Neural progenitor cell (in vitro differentiated cells): Measurements from ENCODE around the gene NPR3. TPM values are rescaled to one million over a fixed set of nuclear protein-coding genes. Genes with fewer than 3 reads are reported as not detected.

Experiments used
- DNase-seq: peaks from one replicate; pipeline ENCODE4 v3.0.0-alpha.2; 2016; ENCODE audit warnings: low spot score
- H2AFZ ChIP-seq: fragments of 200-600 bp; sonication (generic); replicated peaks from 2 replicates; pipeline ENCODE4 v1.6.1; 2016; ENCODE audit warnings: antibody characterized with exemption
- H3F3A ChIP-seq: fragments of 200-600 bp; sonication (generic); 2 replicates; pipeline ENCODE4 v1.6.1; 2016; ENCODE audit warnings: antibody characterized with exemption, low read depth
- H3K27ac ChIP-seq: fragments of 200-600 bp; sonication (generic); 2 replicates; pipeline ENCODE4 v1.5.1; 2016; ENCODE audit warnings: mild to moderate bottlenecking
- H3K27me3 ChIP-seq: fragments of 200-600 bp; sonication (generic); 2 replicates; pipeline ENCODE4 v1.6.1; 2016; ENCODE audit warnings: mild to moderate bottlenecking, moderate library complexity
- H3K36me3 ChIP-seq: fragments of 200-600 bp; sonication (generic); 2 replicates; pipeline ENCODE4 v1.5.1; 2016
- H3K4me1 ChIP-seq: fragments of 200-600 bp; sonication (generic); 2 replicates; pipeline ENCODE4 v1.6.1; 2016; ENCODE audit warnings: mixed run types
- H3K4me2 ChIP-seq: fragments of 200-600 bp; sonication (generic); 2 replicates; pipeline ENCODE4 v1.6.1; 2016
- H3K4me3 ChIP-seq: fragments of 200-600 bp; sonication (generic); 2 replicates; pipeline ENCODE4 v1.5.1; 2016
- H3K79me2 ChIP-seq: fragments of 200-600 bp; sonication (generic); 2 replicates; pipeline ENCODE4 v1.6.1; 2016; ENCODE audit warnings: low read depth
- H3K9ac ChIP-seq: fragments of 200-600 bp; sonication (generic); 2 replicates; pipeline ENCODE4 v1.6.1; 2016
- H3K9me3 ChIP-seq: fragments of 200-600 bp; sonication (generic); 2 replicates; pipeline ENCODE4 v1.5.1; 2016; ENCODE audit warnings: low read depth
- H4K20me1 ChIP-seq: fragments of 200-600 bp; sonication (generic); 2 replicates; pipeline ENCODE4 v1.6.1; 2016; ENCODE audit warnings: low read depth
- H3K27ac Mint-ChIP-seq: 3 replicates; pipeline ENCODE4 v1.8.0; 2021; ENCODE audit warnings: mixed read lengths
- H3K27me3 Mint-ChIP-seq: 2 replicates; pipeline ENCODE4 v1.8.0; 2022; ENCODE audit warnings: low read depth, mild to moderate bottlenecking, inconsistent platforms, moderate library complexity, mixed read lengths; ENCODE audit not compliant: insufficient read depth
- H3K36me3 Mint-ChIP-seq: 3 replicates; pipeline ENCODE4 v1.8.0; 2021; ENCODE audit warnings: mixed read lengths
- H3K4me1 Mint-ChIP-seq: 3 replicates; pipeline ENCODE4 v1.8.0; 2021; ENCODE audit warnings: mixed read lengths
- H3K4me3 Mint-ChIP-seq: 3 replicates; pipeline ENCODE4 v1.8.0; 2021; ENCODE audit warnings: mild to moderate bottlenecking, moderate library complexity, mixed read lengths
- H3K9me3 Mint-ChIP-seq: 3 replicates; pipeline ENCODE4 v1.8.0; 2020; ENCODE audit warnings: mixed read lengths
- EZH2 ChIP-seq: fragments of 200-600 bp; sonication (generic); IDR thresholded peaks from 2 replicates; pipeline ENCODE4 v1.6.1; 2017; ENCODE audit warnings: antibody characterized with exemption, mild to moderate bottlenecking, moderate library complexity
- EZH2phosphoT487 ChIP-seq: fragments of 200-600 bp; sonication (generic); IDR thresholded peaks from 2 replicates; pipeline ENCODE4 v1.6.1; 2017; ENCODE audit warnings: antibody characterized with exemption
- total RNA-seq: library from RNA; depleted of rRNA; stranded (reverse); fragments of >200 nt; gene quantifications from 2 replicates; pipeline ENCODE4 v1.2.3, GENCODE V29; 2015; ENCODE audit warnings: low replicate concordance
- TF ChIP-seq, protein P1 (sequence below): fragments of 200-600 bp; sonication (generic); IDR thresholded peaks from 2 replicates; pipeline ENCODE4 v1.5.1; 2017; ENCODE audit warnings: antibody characterized with exemption, mild to moderate bottlenecking

The NPR3 gene
- total RNA-seq, 1 donor from 2014 or later, result not detected

DNA sequence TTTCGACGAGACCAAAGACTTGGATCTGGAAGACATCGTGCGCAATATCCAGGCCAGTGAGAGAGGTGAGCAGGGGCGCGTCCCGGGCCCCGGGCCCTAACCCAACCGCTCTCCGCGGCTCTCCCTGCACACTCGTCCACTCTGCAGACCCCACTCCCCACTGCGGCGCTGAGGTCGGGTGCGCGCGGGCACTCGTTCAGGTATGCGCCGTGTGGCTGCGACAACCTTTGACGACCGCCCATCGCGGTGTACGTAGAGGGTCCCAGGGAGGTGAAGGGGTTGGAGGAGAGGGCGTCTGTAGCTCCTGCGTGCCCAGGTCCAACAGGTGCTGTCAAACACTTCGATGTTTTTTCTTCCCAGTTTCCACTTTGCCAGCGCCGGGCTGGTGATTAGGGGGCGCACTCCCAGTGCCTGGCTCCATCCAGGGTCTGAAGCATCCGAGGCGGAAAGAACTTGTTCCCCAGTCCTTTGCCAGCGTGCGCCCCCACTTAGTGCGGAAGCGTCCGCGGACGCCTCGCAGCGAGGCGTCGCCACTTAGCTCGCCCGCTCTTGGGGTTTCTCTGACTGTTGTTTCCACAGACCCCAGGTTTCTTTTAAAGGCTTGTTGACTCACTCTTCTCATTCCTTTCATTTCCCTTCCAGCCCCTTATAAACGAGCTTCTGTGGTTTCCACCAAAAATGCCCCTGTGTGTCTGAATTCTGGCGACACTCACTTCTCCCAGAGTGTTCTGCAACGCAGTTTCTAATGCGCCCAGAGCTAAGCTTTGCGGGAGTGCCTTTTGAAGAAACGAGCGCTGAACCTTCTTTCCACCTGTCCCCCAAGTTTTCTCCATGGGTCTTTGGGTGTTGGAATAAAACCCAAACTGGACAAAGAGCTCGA is 1.6 kb downstream of the NPR3 start:
- H3K9ac ChIP-seq, result no peak overlapping the region
- H3K27ac ChIP-seq, result no peak overlapping the region
- Mint-ChIP-seq H3K36me3 (no peaks in the 10 kb centered on the region), H3K4me1 (peaks cover 14% of the 10 kb centered on the region), H3K9me3 (no peaks in the 10 kb centered on the region), H3K27me3 (peaks cover 58% of the 10 kb centered on the region), H3K27ac (no peak overlapping the region), H3K4me3 (peak overlapping the region; percentile 71)
- no peaks in the 10 kb centered on the region for H3K79me2 ChIP-seq
- peak overlapping the region; percentile 53 for H3K4me3 ChIP-seq
- peaks cover 9% of the 10 kb centered on the region for H3F3A ChIP-seq
- peak; percentile 61 for DNase-seq
- H3K9me3 ChIP-seq, result no peaks in the 10 kb centered on the region
- peaks cover 13% of the 10 kb centered on the region for H4K20me1 ChIP-seq
- peak overlapping the region; percentile 94 for H2AFZ ChIP-seq
- H3K27me3 ChIP-seq, result peaks cover 90% of the 10 kb centered on the region
- peak overlapping the region; percentile 93 for H3K4me2 ChIP-seq
- peaks cover 43% of the 10 kb centered on the region for H3K4me1 ChIP-seq
- peak; percentile 96 for TF ChIP-seq EZH2phosphoT487
- TF ChIP-seq, protein P1, sequence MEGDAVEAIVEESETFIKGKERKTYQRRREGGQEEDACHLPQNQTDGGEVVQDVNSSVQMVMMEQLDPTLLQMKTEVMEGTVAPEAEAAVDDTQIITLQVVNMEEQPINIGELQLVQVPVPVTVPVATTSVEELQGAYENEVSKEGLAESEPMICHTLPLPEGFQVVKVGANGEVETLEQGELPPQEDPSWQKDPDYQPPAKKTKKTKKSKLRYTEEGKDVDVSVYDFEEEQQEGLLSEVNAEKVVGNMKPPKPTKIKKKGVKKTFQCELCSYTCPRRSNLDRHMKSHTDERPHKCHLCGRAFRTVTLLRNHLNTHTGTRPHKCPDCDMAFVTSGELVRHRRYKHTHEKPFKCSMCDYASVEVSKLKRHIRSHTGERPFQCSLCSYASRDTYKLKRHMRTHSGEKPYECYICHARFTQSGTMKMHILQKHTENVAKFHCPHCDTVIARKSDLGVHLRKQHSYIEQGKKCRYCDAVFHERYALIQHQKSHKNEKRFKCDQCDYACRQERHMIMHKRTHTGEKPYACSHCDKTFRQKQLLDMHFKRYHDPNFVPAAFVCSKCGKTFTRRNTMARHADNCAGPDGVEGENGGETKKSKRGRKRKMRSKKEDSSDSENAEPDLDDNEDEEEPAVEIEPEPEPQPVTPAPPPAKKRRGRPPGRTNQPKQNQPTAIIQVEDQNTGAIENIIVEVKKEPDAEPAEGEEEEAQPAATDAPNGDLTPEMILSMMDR, result peak; percentile 35
- TF ChIP-seq EZH2, result peak; percentile 78
- no peaks in the 10 kb centered on the region for H3K36me3 ChIP-seq

DNA sequence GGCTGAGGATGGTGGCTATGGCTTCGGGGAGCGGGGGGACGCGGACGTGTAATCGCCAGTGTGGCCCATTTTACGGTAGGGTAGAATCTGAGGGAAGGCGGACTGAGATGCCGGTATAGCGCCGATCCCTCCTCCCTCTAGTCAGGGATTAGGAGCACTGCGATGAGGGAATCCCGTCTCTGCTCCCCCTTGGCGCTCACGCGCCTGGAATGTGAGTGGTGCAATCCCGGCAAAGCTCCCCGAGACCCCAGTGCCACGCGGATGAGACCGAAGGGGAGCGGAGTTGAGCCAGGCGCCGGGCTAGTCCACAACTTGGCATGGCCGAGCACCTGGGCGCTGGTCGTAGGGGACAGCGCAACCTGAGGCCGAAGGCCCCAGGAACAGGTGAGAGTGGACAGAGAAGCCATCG is 2.2 kb downstream of the NPR3 start:
- Histone ChIP-seq H3K4me3 (peak overlapping the region; percentile 53), H3K9ac (no peak overlapping the region)
- peak; percentile 66 for TF ChIP-seq EZH2
- TF ChIP-seq, protein P1, result no peak
- no peak for TF ChIP-seq EZH2phosphoT487

DNA sequence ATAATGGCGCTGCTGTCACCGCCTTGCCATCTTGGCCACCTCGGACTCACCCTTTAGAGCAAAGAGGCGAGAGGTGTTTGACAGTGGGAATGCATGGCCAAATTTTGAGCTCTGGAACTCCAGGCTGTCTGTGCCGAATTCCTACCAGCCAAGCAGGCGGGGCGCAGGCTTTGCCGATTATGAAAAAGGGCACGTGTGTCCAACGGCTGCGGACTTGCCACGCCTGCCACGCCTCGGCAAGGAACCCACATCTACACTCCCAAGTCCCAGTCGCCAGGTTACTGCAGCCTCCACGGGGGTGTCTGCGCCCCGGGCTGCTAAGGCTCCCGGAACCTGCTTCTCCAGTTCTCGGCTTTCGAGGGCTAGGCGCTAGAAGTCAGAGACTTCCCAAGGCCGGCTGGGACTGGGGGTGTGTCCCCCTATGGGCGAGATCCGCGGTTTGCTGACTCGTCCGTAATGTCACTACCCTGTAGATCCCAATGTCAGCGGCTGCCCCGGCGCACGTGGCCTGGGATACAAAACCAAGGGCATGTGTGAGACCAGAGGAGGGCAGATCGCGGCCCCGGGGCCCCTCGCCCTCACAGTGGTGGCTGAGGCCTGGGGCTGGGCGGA is 2.8 kb downstream of the NPR3 start:
- Mint-ChIP-seq H3K4me1 (peaks cover 14% of the 10 kb centered on the region), H3K27ac (no peak overlapping the region), H3K27me3 (peaks cover 53% of the 10 kb centered on the region), H3K36me3 (no peaks in the 10 kb centered on the region), H3K4me3 (no peak overlapping the region), H3K9me3 (peaks cover 8% of the 10 kb centered on the region)
- peak; percentile 74 for DNase-seq
- Histone ChIP-seq H3K9ac (no peak overlapping the region), H3K9me3 (no peaks in the 10 kb centered on the region), H3F3A (peaks cover 9% of the 10 kb centered on the region), H3K27ac (no peak overlapping the region), H3K27me3 (peaks cover 78% of the 10 kb centered on the region), H4K20me1 (peaks cover 13% of the 10 kb centered on the region), H3K4me2 (peak overlapping the region; percentile 93), H3K79me2 (no peaks in the 10 kb centered on the region), H2AFZ (peak overlapping the region; percentile 27), H3K4me1 (peaks cover 43% of the 10 kb centered on the region), H3K36me3 (no peaks in the 10 kb centered on the region), H3K4me3 (peak overlapping the region; percentile 53)
- TF ChIP-seq EZH2, result no peak
- TF ChIP-seq, protein P1, result peak; percentile 30

More for the DNA sequence above, 2.2 kb downstream of the NPR3 start:
- H3K4me2 ChIP-seq, result peak overlapping the region; percentile 93
- H4K20me1 ChIP-seq, result peaks cover 13% of the 10 kb centered on the region
- peaks cover 83% of the 10 kb centered on the region for H3K27me3 ChIP-seq
- peak overlapping the region; percentile 27 for H2AFZ ChIP-seq
- Mint-ChIP-seq H3K27ac (no peak overlapping the region), H3K36me3 (no peaks in the 10 kb centered on the region), H3K9me3 (peaks cover 5% of the 10 kb centered on the region), H3K4me1 (peaks cover 14% of the 10 kb centered on the region), H3K4me3 (peak overlapping the region; percentile 67), H3K27me3 (peaks cover 58% of the 10 kb centered on the region)
- no peaks in the 10 kb centered on the region for H3K79me2 ChIP-seq
- H3K27ac ChIP-seq, result no peak overlapping the region
- DNase-seq, result peak; percentile 54
- no peaks in the 10 kb centered on the region for H3K36me3 ChIP-seq
- peaks cover 9% of the 10 kb centered on the region for H3F3A ChIP-seq
- H3K9me3 ChIP-seq, result no peaks in the 10 kb centered on the region
- peaks cover 43% of the 10 kb centered on the region for H3K4me1 ChIP-seq
